H9 (cell line): ENCODE measurements around the gene ZNF526. TPM values are rescaled to one million over a fixed set of nuclear protein-coding genes. Genes with fewer than 3 reads are reported as not detected.
A peak's percentile ranks its signal among the peaks of the same experiment; 100 is the strongest.

ENCODE experiments used
- DNase-seq: peaks from one replicate; pipeline ENCODE4 v3.0.0-alpha.2; 2017
- H2AFZ ChIP-seq: one replicate; pipeline ENCODE4 v1.6.1; 2013; ENCODE audit warnings: mild to moderate bottlenecking, low read length, control low read depth, moderate library complexity
- H2AK5ac ChIP-seq: 2 replicates; pipeline ENCODE4 v1.6.1; 2013; ENCODE audit warnings: low read length, control low read depth, mixed read lengths; ENCODE audit not compliant: insufficient read length
- H2BK120ac ChIP-seq: one replicate; pipeline ENCODE4 v1.6.1; 2013; ENCODE audit warnings: low read depth, mild to moderate bottlenecking, low read length, control low read depth, inconsistent platforms; ENCODE audit not compliant: poor library complexity, severe bottlenecking
- H2BK12ac ChIP-seq: 2 replicates; pipeline ENCODE4 v1.6.1; 2013; ENCODE audit warnings: low read length, control low read depth, mixed read lengths, low read depth; ENCODE audit not compliant: insufficient read length
- H2BK15ac ChIP-seq: 2 replicates; pipeline ENCODE4 v1.6.1; 2013; ENCODE audit warnings: low read depth, low read length, control low read depth
- H2BK20ac ChIP-seq: one replicate; pipeline ENCODE4 v1.6.1; 2013; ENCODE audit warnings: low read depth, mild to moderate bottlenecking, low read length, control low read depth, inconsistent platforms; ENCODE audit not compliant: poor library complexity, severe bottlenecking
- H2BK5ac ChIP-seq: 2 replicates; pipeline ENCODE4 v1.6.1; 2013; ENCODE audit warnings: low read length, control low read depth, mixed read lengths; ENCODE audit not compliant: insufficient read length
- H3K14ac ChIP-seq: 2 replicates; pipeline ENCODE4 v1.6.1; 2013; ENCODE audit warnings: low read length, control low read depth; ENCODE audit not compliant: insufficient read depth
- H3K18ac ChIP-seq: 2 replicates; pipeline ENCODE4 v1.6.1; 2013; ENCODE audit warnings: low read depth, mild to moderate bottlenecking, mixed read lengths, low read length, control low read depth; ENCODE audit not compliant: insufficient read length
- H3K23ac ChIP-seq: 2 replicates; pipeline ENCODE4 v1.6.1; 2013; ENCODE audit warnings: low read length, control low read depth, mixed read lengths, low read depth; ENCODE audit not compliant: insufficient read length
- H3K23me2 ChIP-seq: 2 replicates; pipeline ENCODE4 v1.6.1; 2013; ENCODE audit warnings: low read depth, mild to moderate bottlenecking, mixed read lengths, low read length, control low read depth; ENCODE audit not compliant: insufficient read length, poor library complexity, severe bottlenecking
- H3K27ac ChIP-seq: 2 replicates; pipeline ENCODE4 v1.5.1; 2013; ENCODE audit warnings: low read length, control low read depth, mixed read lengths, low read depth; ENCODE audit not compliant: insufficient read length
- H3K27me3 ChIP-seq: 2 replicates; pipeline ENCODE4 v1.6.1; 2013; ENCODE audit warnings: low read length, control low read depth, inconsistent platforms; ENCODE audit not compliant: insufficient read depth
- H3K4ac ChIP-seq: 2 replicates; pipeline ENCODE4 v1.6.1; 2013; ENCODE audit warnings: low read depth, mild to moderate bottlenecking, control low read depth, inconsistent platforms, low read length, moderate library complexity
- H3K4me1 ChIP-seq: 2 replicates; pipeline ENCODE4 v1.6.1; 2013; ENCODE audit warnings: low read length, control low read depth, inconsistent platforms; ENCODE audit not compliant: insufficient read depth
- H3K4me2 ChIP-seq: 2 replicates; pipeline ENCODE4 v1.6.1; 2013; ENCODE audit warnings: low read length, control low read depth, mixed read lengths; ENCODE audit not compliant: insufficient read length, insufficient read depth
- H3K56ac ChIP-seq: 2 replicates; pipeline ENCODE4 v1.6.1; 2013; ENCODE audit warnings: low read depth, mild to moderate bottlenecking, mixed read lengths, low read length, control low read depth; ENCODE audit not compliant: insufficient read length
- H3K79me1 ChIP-seq: 2 replicates; pipeline ENCODE4 v1.6.1; 2013; ENCODE audit warnings: low read depth, mild to moderate bottlenecking, moderate library complexity, low read length, control low read depth, inconsistent platforms; ENCODE audit not compliant: insufficient read depth, poor library complexity, severe bottlenecking
- H3K79me2 ChIP-seq: 2 replicates; pipeline ENCODE4 v1.6.1; 2013; ENCODE audit warnings: low read length, control low read depth, inconsistent platforms; ENCODE audit not compliant: insufficient read depth
- H3K9ac ChIP-seq: 2 replicates; pipeline ENCODE4 v1.6.1; 2013; ENCODE audit warnings: low read length, control low read depth, mixed read lengths; ENCODE audit not compliant: insufficient read length; ENCODE audit errors: extremely low read depth
- H3K9me3 ChIP-seq: one replicate; pipeline ENCODE4 v1.6.1; 2013; ENCODE audit warnings: low read depth, low read length, inconsistent platforms; ENCODE audit not compliant: control insufficient read depth
- H3T11ph ChIP-seq: one replicate; pipeline ENCODE4 v1.6.1; 2013; ENCODE audit warnings: mild to moderate bottlenecking, low read length, control low read depth, inconsistent platforms
- H4K20me1 ChIP-seq: one replicate; pipeline ENCODE4 v1.6.1; 2013; ENCODE audit not compliant: control insufficient read depth, insufficient read length, insufficient read depth
- H4K5ac ChIP-seq: 2 replicates; pipeline ENCODE4 v1.6.1; 2013; ENCODE audit warnings: low read depth, mild to moderate bottlenecking, mixed read lengths, low read length, control low read depth; ENCODE audit not compliant: insufficient read length
- H4K8ac ChIP-seq: replicated peaks from 2 replicates; pipeline ENCODE4 v1.6.1; 2013; ENCODE audit warnings: low read length, control low read depth, mixed read lengths, low read depth; ENCODE audit not compliant: insufficient read length
- H4K91ac ChIP-seq: 2 replicates; pipeline ENCODE4 v1.6.1; 2013; ENCODE audit warnings: low read depth, mild to moderate bottlenecking, moderate library complexity, mixed read lengths, low read length, control low read depth; ENCODE audit not compliant: insufficient read length
- H3K27ac Mint-ChIP-seq, 3 experiments: 2 replicates in 2 of 3; 3 replicates in 1 of 3; pipeline ENCODE4 v1.8.0; 2020 to 2021; ENCODE audit warnings: mixed read lengths in 3 of 3, mild to moderate bottlenecking in 1 of 3, moderate library complexity in 1 of 3
- H3K27me3 Mint-ChIP-seq: 2 replicates; pipeline ENCODE4 v1.8.0; 2021; ENCODE audit warnings: low read depth, mild to moderate bottlenecking, moderate library complexity, mixed read lengths
- H3K36me3 Mint-ChIP-seq, 3 experiments: 2 replicates in 2 of 3; 3 replicates in 1 of 3; pipeline ENCODE4 v1.8.0; 2020 to 2021; ENCODE audit warnings: low read depth in 3 of 3, mixed read lengths in 3 of 3; ENCODE audit not compliant: insufficient read depth in 1 of 3
- H3K4me1 Mint-ChIP-seq, 2 experiments: 2 replicates each; pipeline ENCODE4 v1.8.0; 2020; ENCODE audit warnings: mixed read lengths in 2 of 2
- H3K4me3 Mint-ChIP-seq, 2 experiments: 2 replicates in 1 of 2; 3 replicates in 1 of 2; pipeline ENCODE4 v1.8.0; 2020 to 2021; ENCODE audit warnings: mild to moderate bottlenecking in 2 of 2, mixed read lengths in 2 of 2, moderate library complexity in 1 of 2
- H3K9me3 Mint-ChIP-seq, 2 experiments: 2 replicates in 1 of 2; 3 replicates in 1 of 2; pipeline ENCODE4 v1.8.0; 2020; ENCODE audit warnings: mild to moderate bottlenecking in 2 of 2, mixed read lengths in 2 of 2, moderate library complexity in 1 of 2
- WGBS: extraction: QIAGEN DNeasy Blood & Tissue Kit; methylation state at CpG from one replicate; pipeline ENCODE4 v1.1.7; 2013; ENCODE audit warnings: missing lambda C conversion rate, low lambda C conversion rate, mixed read lengths; ENCODE audit not compliant: insufficient read length; ENCODE audit errors: extremely low coverage; 5-methylcytosine and 5-hydroxymethylcytosine counted together
- total RNA-seq: library from RNA; stranded (reverse); gene quantifications from 2 replicates; pipeline ENCODE4 v1.2.1, GENCODE V29; 2021
- TF ChIP-seq, protein P1 (sequence below): fragments of 200-600 bp; sonication (generic); conservative IDR thresholded peaks from 3 replicates; pipeline ENCODE4 v1.8.0; 2021; ENCODE audit warnings: antibody characterized with exemption, mild to moderate bottlenecking

ZNF526 gene
- total RNA-seq, 1 experiment from 2014 or later, result 20.5 TPM

DNA sequence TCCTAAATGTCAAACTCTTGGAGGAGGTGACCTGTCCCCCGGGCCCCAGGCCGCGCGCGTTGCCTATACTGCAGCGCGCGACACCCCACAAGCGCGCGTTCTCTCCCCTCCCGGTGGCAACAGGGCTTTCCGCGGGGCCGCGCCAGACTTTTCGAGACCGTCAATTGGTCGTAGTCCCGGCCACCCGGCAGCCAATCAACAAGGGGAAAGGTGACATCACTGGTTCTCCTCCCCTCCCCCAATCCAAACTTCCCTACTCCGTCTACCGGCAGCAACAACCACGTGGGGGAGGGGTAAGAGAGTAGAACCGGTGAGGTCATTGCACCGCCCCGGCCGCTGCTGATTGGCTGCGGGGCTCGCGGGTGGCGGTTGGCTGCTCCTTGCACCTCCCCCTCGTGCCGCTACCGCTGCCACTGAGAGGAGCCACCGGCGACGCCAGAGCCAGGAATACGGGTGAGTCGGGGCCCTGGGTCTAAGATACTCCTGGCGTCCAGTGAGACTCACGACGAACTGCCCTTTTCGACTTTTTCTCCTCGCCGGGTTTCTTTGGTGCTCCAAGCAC lies 48.1 kb downstream of the ZNF526 start:
- Histone ChIP-seq H4K20me1 (no peaks in the 10 kb centered on the region), H2BK5ac (peak overlapping the region; percentile 68), H2AFZ (no peak overlapping the region), H4K5ac (no peak overlapping the region), H3K4ac (no peak overlapping the region; the same call in 1 of the 2 replicates), H3K56ac (no peak overlapping the region), H3K18ac (peak overlapping the region; percentile 98), H3K27ac (no peak overlapping the region), H2BK120ac (peak overlapping the region; percentile 89), H3K14ac (peak overlapping the region; percentile 99), H3K9ac (peak overlapping the region; percentile 84), H3K79me2 (no peaks in the 10 kb centered on the region), H3K23me2 (peaks cover 9% of the 10 kb centered on the region), H3K23ac (no peak overlapping the region), H3K4me1 (no peaks in the 10 kb centered on the region; the same call in 1 of the 2 replicates), H2BK15ac (no peak overlapping the region), H2AK5ac (no peak overlapping the region), H3K4me2 (peak overlapping the region; percentile 94), H4K91ac (no peak overlapping the region), H2BK20ac (no peak overlapping the region), H3K79me1 (no peaks in the 10 kb centered on the region), H3K27me3 (no peaks in the 10 kb centered on the region), H3K9me3 (no peaks in the 10 kb centered on the region), H4K8ac (no peak overlapping the region), H3T11ph (peak overlapping the region; percentile 61), H2BK12ac (no peak overlapping the region)
- Mint-ChIP-seq H3K36me3 (peaks cover 1 to 3% (median 2%) of the 10 kb centered on the region in 3 experiments; a peak in 4 of 7 replicates), H3K4me1 (peaks cover 20 to 25% of the 10 kb centered on the region in 2 experiments), H3K27me3 (peaks cover 7% of the 10 kb centered on the region), H3K4me3 (no peak overlapping the region), H3K27ac (no peak overlapping the region; a peak in 2 of 7 replicates), H3K9me3 (no peaks in the 10 kb centered on the region; a peak in 1 of 5 replicates)
- TF ChIP-seq, protein P1, sequence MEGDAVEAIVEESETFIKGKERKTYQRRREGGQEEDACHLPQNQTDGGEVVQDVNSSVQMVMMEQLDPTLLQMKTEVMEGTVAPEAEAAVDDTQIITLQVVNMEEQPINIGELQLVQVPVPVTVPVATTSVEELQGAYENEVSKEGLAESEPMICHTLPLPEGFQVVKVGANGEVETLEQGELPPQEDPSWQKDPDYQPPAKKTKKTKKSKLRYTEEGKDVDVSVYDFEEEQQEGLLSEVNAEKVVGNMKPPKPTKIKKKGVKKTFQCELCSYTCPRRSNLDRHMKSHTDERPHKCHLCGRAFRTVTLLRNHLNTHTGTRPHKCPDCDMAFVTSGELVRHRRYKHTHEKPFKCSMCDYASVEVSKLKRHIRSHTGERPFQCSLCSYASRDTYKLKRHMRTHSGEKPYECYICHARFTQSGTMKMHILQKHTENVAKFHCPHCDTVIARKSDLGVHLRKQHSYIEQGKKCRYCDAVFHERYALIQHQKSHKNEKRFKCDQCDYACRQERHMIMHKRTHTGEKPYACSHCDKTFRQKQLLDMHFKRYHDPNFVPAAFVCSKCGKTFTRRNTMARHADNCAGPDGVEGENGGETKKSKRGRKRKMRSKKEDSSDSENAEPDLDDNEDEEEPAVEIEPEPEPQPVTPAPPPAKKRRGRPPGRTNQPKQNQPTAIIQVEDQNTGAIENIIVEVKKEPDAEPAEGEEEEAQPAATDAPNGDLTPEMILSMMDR, result no peak
- peak; percentile 99 for DNase-seq
- no CpG with 5 or more reads among the region's 46 CpGs for WGBS
